Measurements from ENCODE around the gene CCDC183. TPM values are rescaled to one million over a fixed set of nuclear protein-coding genes. Genes with fewer than 3 reads are reported as not detected.

The CCDC183 gene
- total and polyA plus RNA-seq, 8 donors: 0.44 to 11.7 (median 10.0) TPM; not detected in 1

DNA sequence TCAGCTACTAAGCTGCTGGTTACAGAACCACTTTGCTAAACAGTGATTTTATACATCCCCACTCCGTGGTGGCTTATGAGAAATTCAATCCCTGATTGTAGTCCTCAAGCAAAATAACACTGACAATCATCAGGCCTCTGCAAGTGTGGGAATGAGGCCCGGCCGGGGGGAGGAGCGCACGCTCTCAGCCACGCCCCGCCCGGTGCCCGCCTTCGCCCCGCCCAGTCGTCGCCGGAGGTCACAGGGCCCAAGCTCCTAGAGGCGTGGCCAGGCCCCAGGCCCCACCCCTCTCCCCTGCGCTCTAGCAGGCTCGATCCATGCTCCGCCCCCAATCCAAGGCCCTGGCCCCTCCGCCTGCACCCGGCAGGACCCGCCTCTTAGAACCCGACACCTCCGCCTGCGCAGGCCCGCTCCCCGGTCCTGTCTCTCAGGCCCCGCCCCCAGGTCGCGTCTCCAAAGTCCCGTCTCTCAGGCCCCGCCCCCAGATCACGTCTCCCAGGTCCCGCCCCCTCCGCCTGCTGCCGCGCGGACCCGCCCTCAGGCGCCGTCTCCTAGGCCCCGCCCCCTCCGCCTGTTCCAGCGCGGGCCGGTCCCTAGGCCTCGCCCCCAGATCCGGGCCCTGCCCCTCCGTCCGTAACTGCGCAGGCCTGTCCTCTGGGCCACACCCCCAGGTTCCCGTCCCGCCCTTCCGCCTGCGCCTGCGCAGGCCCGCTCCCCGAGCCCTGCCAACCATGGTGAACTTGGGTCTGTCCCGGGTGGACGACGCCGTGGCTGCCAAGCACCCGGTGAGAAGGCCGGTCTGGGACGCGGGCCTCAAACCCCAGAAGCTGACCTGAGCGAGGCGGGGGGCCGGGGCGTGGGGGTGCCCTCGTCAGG is 5.3 kb upstream of the CCDC183 start, which contains the start of gene TMEM141:
TSS of gene TMEM141 (plus strand) at position 705 of the 876 bp plus-strand sequence. CDS start at position 732, 27 bp downstream.
- Histone ChIP-seq H3K27me3 (peaks cover 0 to 4% of the 10 kb centered on the region in 2 donors), H3K9me3 (no peaks in the 10 kb centered on the region), H3K36me3 (peaks cover 0 to 19% of the 10 kb centered on the region in 2 donors), H3K4me1 (peaks cover 8 to 47% of the 10 kb centered on the region in 2 donors), H3K4me3 (peak within 1 kb of the TSS; percentile 74 to 75), H3K27ac (peak within 1 kb of the TSS; percentile 94 to 95)
- TF ChIP-seq, protein P1, sequence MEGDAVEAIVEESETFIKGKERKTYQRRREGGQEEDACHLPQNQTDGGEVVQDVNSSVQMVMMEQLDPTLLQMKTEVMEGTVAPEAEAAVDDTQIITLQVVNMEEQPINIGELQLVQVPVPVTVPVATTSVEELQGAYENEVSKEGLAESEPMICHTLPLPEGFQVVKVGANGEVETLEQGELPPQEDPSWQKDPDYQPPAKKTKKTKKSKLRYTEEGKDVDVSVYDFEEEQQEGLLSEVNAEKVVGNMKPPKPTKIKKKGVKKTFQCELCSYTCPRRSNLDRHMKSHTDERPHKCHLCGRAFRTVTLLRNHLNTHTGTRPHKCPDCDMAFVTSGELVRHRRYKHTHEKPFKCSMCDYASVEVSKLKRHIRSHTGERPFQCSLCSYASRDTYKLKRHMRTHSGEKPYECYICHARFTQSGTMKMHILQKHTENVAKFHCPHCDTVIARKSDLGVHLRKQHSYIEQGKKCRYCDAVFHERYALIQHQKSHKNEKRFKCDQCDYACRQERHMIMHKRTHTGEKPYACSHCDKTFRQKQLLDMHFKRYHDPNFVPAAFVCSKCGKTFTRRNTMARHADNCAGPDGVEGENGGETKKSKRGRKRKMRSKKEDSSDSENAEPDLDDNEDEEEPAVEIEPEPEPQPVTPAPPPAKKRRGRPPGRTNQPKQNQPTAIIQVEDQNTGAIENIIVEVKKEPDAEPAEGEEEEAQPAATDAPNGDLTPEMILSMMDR (IDR thresholded peaks at IDR 0.05): no peak
- peak; percentile 93 for ATAC-seq
- peak; percentile 99 to 100 (median 100) for DNase-seq
- intact Hi-C loops (cut with DNase I): no loop called here

DNA sequence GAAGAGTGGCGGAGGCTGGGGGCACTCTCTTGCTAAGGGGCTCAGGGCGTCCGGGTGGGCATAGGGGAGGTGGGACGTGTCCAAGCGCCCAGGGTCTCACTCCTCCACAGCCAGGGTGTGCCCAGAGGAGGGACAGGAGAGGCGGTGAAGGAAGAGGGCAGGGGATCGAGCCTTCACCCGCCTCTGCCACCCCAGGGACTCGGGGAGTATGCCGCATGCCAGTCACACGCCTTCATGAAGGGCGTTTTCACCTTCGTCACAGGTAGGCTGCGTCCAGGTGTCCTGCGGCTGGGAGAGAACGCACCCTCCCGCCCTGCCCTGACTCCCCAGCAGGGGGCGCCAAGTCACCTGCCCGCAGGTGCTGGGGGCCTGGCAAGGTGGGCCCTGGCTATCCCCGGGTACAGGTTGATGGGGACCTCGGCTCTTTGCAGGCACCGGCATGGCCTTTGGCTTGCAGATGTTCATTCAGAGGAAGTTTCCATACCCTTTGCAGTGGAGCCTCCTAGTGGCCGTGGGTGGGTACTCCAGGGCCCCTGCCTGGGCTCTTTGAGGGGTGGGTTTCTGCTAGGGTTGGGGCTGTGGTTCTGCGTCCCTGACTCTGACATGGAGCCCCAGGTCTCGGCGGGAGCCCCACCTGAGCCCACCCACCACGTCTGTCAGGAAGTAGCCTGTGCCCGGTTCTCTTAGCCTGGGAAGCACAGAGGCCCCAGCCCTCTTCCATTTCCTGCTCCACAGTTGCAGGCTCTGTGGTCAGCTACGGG is 4.4 kb upstream of the CCDC183 start:
- H3K9me3 ChIP-seq: no peaks in the 10 kb centered on the region
- peaks cover 8 to 53% of the 10 kb centered on the region in 2 donors for H3K4me1 ChIP-seq
- intact Hi-C loops (cut with DNase I): no loop called here
- H3K36me3 ChIP-seq: peaks cover 0 to 19% of the 10 kb centered on the region in 2 donors
- DNase-seq: peak in 3 of 4 donors; percentile 73 to 90 (median 77)
- TF ChIP-seq, protein P1 (IDR thresholded peaks at IDR 0.05): peak; percentile 90
- peaks cover 0 to 12% of the 10 kb centered on the region in 2 donors for H3K27me3 ChIP-seq
- H3K4me3 ChIP-seq: peak overlapping the region; percentile 74 to 75
- ATAC-seq: peak; percentile 59
- H3K27ac ChIP-seq: peak overlapping the region; percentile 94 to 95

DNA sequence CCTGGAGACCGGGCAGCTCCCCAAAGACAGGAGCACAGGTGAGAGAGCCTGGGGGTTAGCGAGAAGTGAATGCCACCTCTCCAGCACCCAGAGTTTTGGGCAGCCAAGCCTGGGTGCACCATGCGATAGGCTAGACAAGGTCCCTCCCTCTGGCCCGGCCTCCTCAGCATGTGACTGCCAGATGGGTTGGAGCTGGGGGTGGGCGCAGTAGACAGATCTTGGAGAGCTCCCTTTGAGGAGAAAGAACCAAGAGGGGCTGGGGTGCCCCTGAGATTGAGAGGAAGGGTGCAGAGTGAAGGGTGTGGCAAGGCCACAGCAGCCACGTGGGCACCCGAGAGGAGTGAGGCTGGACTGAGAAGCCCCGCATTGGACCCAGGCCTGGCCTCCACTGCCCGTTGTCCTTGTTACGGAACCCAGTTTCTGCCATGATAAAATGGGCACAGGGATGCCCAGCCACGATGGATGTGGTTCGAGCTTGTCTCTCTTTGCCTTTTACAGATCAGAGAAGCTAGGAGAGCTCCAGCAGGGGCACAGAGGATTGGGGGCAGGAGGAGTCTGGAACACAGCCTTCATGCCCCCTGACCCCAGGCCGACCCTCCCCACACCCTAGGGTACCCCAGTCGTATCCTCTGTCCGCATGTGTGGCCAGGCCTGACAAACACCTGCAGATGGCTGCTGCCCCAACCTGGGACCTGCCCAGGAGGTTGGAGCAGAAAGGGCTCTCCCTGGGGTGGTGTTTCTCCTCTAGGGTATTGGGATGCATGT is 3.6 kb upstream of the CCDC183 start:
- peaks cover 0 to 19% of the 10 kb centered on the region in 2 donors for H3K36me3 ChIP-seq
- TF ChIP-seq, protein P1 (IDR thresholded peaks at IDR 0.05): no peak
- H3K27me3 ChIP-seq: peaks cover 0 to 20% of the 10 kb centered on the region in 2 donors
- peak in 1 of 4 donors; percentile 67 for DNase-seq
- peak overlapping the region in 1 of 2 donors; percentile 95 for H3K27ac ChIP-seq
- intact Hi-C loops (cut with DNase I): no loop called here
- no peak for ATAC-seq
- H3K4me3 ChIP-seq: peak overlapping the region in 1 of 2 donors; percentile 74
- peaks cover 8 to 52% of the 10 kb centered on the region in 2 donors for H3K4me1 ChIP-seq
- H3K9me3 ChIP-seq: no peaks in the 10 kb centered on the region

DNA sequence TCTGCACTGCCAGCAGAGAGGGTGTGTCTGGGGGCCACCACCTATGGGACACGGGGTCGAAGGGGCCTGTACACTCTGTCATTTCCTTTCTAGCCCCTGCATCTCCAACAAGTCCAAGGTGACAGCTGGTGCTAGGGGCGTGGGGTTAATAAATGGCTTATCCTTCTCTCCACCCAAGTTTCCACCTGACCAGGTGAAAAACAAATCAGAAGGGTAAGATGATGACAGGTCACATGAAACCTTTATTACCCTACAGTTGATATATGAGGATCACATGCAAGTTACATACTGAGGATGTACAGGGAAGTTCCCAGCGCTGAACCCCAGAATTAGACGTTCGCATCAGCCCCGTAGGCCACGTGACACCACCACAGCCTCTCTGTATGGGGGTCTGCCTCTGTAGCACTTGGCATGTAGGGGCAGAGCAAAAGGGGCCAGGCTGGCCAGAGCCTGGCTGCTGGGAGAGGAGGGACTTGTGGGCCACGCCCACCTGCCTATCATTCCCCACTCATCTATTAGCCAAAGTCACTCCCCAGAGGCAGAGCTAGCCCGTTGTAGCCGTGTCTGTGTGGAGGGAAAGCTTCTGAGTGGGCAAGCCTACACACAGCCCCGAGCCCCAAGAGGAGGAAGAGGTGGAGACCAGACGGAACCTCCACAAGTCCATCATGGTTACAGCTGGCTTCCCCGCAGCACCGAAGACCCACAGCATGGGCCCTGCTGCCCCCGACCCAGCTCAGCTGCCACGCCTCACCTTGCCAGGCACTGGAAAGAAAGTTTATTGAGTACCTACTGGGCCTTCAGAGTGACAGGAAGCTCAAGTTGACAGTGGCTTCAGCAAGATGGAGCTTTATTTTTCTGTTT is 2.8 kb upstream of the CCDC183 start:
- no peak overlapping the region for H3K4me3 ChIP-seq
- peak in 1 of 4 donors; percentile 54 for DNase-seq
- H3K4me1 ChIP-seq: peaks cover 8 to 45% of the 10 kb centered on the region in 2 donors
- intact Hi-C loops (cut with DNase I): no loop called here
- ATAC-seq: no peak
- H3K9me3 ChIP-seq: no peaks in the 10 kb centered on the region
- TF ChIP-seq, protein P1 (IDR thresholded peaks at IDR 0.05): no peak
- no peak overlapping the region for H3K27ac ChIP-seq
- H3K36me3 ChIP-seq: peaks cover 0 to 19% of the 10 kb centered on the region in 2 donors
- peaks cover 0 to 28% of the 10 kb centered on the region in 2 donors for H3K27me3 ChIP-seq
